Measurements from ENCODE around the gene STAC.

- TF ChIP-seq MAX (IDR thresholded peaks at IDR 0.05; ENCODE audit: insufficient read depth, insufficient read length) (no peak), CTCF (IDR thresholded peaks at IDR 0.05; ENCODE audit: extremely low read depth in 1 of 2, insufficient read depth in 1 of 2, low read depth in 1 of 2, low read length in 2 of 2) (no peak), POLR2AphosphoS5 (IDR thresholded peaks at IDR 0.05; ENCODE audit: insufficient read depth, low read depth, low read length) (no peak), FOS (IDR thresholded peaks at IDR 0.05; ENCODE audit: borderline replicate concordance, insufficient read depth, low read length) (no peak), MYC (IDR thresholded peaks at IDR 0.05; ENCODE audit: low read depth, low read length) (no peak), GATA2 (IDR thresholded peaks at IDR 0.05; ENCODE audit: insufficient read depth, insufficient read length, low read depth, low read length) (no peak), POLR2A (IDR thresholded peaks at IDR 0.05; ENCODE audit: low read depth, low read length) (no peak), EZH2 (IDR thresholded peaks at IDR 0.05; ENCODE audit: borderline replicate concordance, low read depth, low read length, severe bottlenecking) (no peak), JUN (IDR thresholded peaks at IDR 0.05; ENCODE audit: borderline replicate concordance, insufficient read depth, insufficient read length, low read depth) (no peak)
These were observed 1.1 kb downstream of the STAC start for GRCh38 chr3:36381311-36381956.

Data from endothelial cell of umbilical vein (primary cell).